Measurements from ENCODE around the gene ACTBL2. TPM values are rescaled to one million over a fixed set of nuclear protein-coding genes. Genes with fewer than 3 reads are reported as not detected.
"Not testable (repeated sequence)": the region's sequence is repeated elsewhere in the genome, so short reads cannot be mapped to it uniquely, and the experiment has no call there.

Gene ACTBL2
- total and polyA plus RNA-seq, 9 donors: 0.04 TPM; not detected in 8

GRCh38 chr5:57468481-57469163 is 14.0 kb downstream of the ACTBL2 start:
- WGBS (ENCODE audit: insufficient coverage): no CpG with 5 or more reads among the region's 5 CpGs
- no peak overlapping the region for H3K27ac ChIP-seq (ENCODE audit: low read length)
- no peaks in the 10 kb centered on the region for H3K9me3 ChIP-seq (replicated peaks; ENCODE audit: control insufficient read depth, low read depth, low read length)

GRCh38 chr5:57466544-57466943 is 16.1 kb downstream of the ACTBL2 start:
- no peaks in the 10 kb centered on the region for H3K4me1 ChIP-seq (ENCODE audit: control insufficient read depth, insufficient read depth, low read length)
- no peak for DNase-seq
- no peaks in the 10 kb centered on the region for H3K27me3 ChIP-seq (ENCODE audit: control insufficient read depth, insufficient read depth, low read length)
- WGBS (ENCODE audit: insufficient coverage): 78% methylated on average over 3 of the region's 3 CpGs
- H3K27ac ChIP-seq (ENCODE audit: low read length): no peak overlapping the region
- no peaks in the 10 kb centered on the region for H3K9me3 ChIP-seq (replicated peaks; ENCODE audit: control insufficient read depth, low read depth, low read length)
- no peaks in the 10 kb centered on the region for H3K36me3 ChIP-seq (ENCODE audit: control insufficient read depth, insufficient read depth, low read length)
- no peak overlapping the region for H3K4me3 ChIP-seq (ENCODE audit: low read length)

More at GRCh38 chr5:57468481-57469163, 14.0 kb downstream of the ACTBL2 start:
- no peak overlapping the region for H3K4me3 ChIP-seq (ENCODE audit: low read length)
- no peak for DNase-seq
- no peaks in the 10 kb centered on the region for H3K4me1 ChIP-seq (ENCODE audit: control insufficient read depth, insufficient read depth, low read length)
- no peaks in the 10 kb centered on the region for H3K36me3 ChIP-seq (ENCODE audit: control insufficient read depth, insufficient read depth, low read length)
- H3K27me3 ChIP-seq (ENCODE audit: control insufficient read depth, insufficient read depth, low read length): no peaks in the 10 kb centered on the region

DNA sequence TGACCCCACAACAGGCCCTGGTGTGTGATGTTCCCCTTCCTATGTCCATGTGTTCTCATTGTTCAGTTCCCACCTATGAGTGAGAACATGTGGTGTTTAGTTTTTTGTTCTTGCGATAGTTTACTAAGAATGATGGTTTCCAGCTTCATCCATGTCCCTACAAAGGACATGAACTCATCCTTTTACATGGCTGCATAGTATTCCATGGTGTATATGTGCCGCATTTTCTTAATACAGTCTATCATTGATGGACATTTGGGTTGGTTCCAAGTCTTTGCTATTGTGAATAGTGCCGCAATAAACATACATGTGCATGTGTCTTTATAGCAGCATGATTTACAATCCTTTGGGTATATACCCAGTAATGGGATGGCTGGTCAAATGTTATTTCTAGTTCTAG is 22.6 kb downstream of the ACTBL2 start:
- no CpG with 5 or more reads among the region's 3 CpGs for WGBS (ENCODE audit: insufficient coverage)
- H3K36me3 ChIP-seq (ENCODE audit: control insufficient read depth, insufficient read depth, low read length); H3K27me3 ChIP-seq (ENCODE audit: control insufficient read depth, insufficient read depth, low read length); H3K27ac ChIP-seq (ENCODE audit: low read length); H3K4me3 ChIP-seq (ENCODE audit: low read length); H3K9me3 ChIP-seq (replicated peaks; ENCODE audit: control insufficient read depth, low read depth, low read length); DNase-seq: not testable (repeated sequence)
- peaks cover 13% of the 10 kb centered on the region for H3K4me1 ChIP-seq (ENCODE audit: control insufficient read depth, insufficient read depth, low read length)

GRCh38 chr5:57458443-57458842 is 24.2 kb downstream of the ACTBL2 start:
- DNase-seq: no peak
- no peaks in the 10 kb centered on the region for H3K36me3 ChIP-seq (ENCODE audit: control insufficient read depth, insufficient read depth, low read length)
- H3K9me3 ChIP-seq (replicated peaks; ENCODE audit: control insufficient read depth, low read depth, low read length): no peaks in the 10 kb centered on the region
- H3K4me1 ChIP-seq (ENCODE audit: control insufficient read depth, insufficient read depth, low read length): peaks cover 13% of the 10 kb centered on the region
- no peaks in the 10 kb centered on the region for H3K27me3 ChIP-seq (ENCODE audit: control insufficient read depth, insufficient read depth, low read length)
- no peak overlapping the region for H3K4me3 ChIP-seq (ENCODE audit: low read length)
- no peak overlapping the region for H3K27ac ChIP-seq (ENCODE audit: low read length)

DNA sequence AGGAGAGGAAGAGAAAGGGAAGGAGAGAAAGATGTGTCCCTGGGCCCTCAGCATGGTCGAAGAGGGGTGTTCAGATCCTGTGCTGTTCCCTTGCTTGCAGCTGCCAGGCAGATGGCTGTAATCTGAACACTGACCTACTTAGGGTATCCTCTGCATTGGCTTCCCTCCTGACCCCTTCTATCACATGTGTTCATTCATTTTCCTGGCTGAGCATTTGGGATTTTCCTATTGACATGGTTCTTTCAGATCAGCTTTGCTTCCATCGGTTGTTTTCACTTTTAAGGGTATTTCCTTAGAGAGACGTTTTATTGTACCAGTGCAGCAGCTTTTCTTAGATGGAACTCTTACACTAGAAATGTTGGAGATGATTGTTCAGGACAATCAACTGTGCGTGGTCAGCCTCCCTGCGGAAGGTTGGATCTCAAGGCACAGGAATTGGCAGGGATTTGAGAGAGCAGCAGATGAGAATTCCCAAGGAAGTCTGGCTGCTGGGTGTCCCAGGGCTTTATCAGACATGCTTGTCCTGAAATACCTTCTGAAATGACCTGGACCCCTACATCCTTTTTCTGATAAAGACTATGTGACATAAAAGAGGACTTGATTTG is 26.0 kb downstream of the ACTBL2 start:
- Histone ChIP-seq H3K4me3 (ENCODE audit: low read length) (no peak overlapping the region), H3K27me3 (ENCODE audit: control insufficient read depth, insufficient read depth, low read length) (no peaks in the 10 kb centered on the region), H3K27ac (ENCODE audit: low read length) (peak overlapping the region; percentile 35), H3K4me1 (ENCODE audit: control insufficient read depth, insufficient read depth, low read length) (peaks cover 13% of the 10 kb centered on the region), H3K9me3 (replicated peaks; ENCODE audit: control insufficient read depth, low read depth, low read length) (no peaks in the 10 kb centered on the region), H3K36me3 (ENCODE audit: control insufficient read depth, insufficient read depth, low read length) (no peaks in the 10 kb centered on the region)
- peak; percentile 74 for DNase-seq
- 50% methylated on average over 3 of the region's 5 CpGs for WGBS (ENCODE audit: insufficient coverage)

- Histone ChIP-seq H3K36me3 (ENCODE audit: control insufficient read depth, insufficient read depth, low read length) (no peaks in the 10 kb centered on the region), H3K27me3 (ENCODE audit: control insufficient read depth, insufficient read depth, low read length) (no peaks in the 10 kb centered on the region), H3K27ac (ENCODE audit: low read length) (peak overlapping the region; percentile 24), H3K9me3 (replicated peaks; ENCODE audit: control insufficient read depth, low read depth, low read length) (no peaks in the 10 kb centered on the region), H3K4me1 (ENCODE audit: control insufficient read depth, insufficient read depth, low read length) (peaks cover 13% of the 10 kb centered on the region), H3K4me3 (ENCODE audit: low read length) (no peak overlapping the region)
- no peak for DNase-seq
- 89% methylated on average over 7 of the region's 16 CpGs for WGBS (ENCODE audit: insufficient coverage)
Measured at GRCh38 chr5:57455511-57456455, 26.8 kb downstream of the ACTBL2 start.

DNA sequence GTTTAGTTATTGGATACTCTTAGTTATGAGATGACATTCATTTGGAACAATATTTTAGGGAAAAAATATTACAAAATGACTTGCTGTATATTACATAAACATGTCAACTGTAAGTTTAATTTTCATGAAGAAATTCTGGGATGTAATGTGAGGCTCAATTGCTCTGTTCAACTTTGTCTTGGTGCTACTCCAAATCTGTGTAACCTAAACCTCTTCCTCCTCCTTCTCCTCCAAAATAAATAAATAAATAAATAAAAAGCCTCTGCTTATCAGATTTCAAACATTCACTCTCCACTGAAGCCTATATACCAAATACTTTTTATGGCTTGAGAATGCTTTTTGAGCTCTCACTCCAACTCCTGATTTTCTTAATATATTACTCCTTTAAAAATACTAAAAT is 27.7 kb downstream of the ACTBL2 start:
- no peaks in the 10 kb centered on the region for H3K36me3 ChIP-seq (ENCODE audit: control insufficient read depth, insufficient read depth, low read length)
- no peak overlapping the region for H3K27ac ChIP-seq (ENCODE audit: low read length)
- H3K27me3 ChIP-seq (ENCODE audit: control insufficient read depth, insufficient read depth, low read length): no peaks in the 10 kb centered on the region
- no peaks in the 10 kb centered on the region for H3K9me3 ChIP-seq (replicated peaks; ENCODE audit: control insufficient read depth, low read depth, low read length)
- DNase-seq: no peak
- H3K4me3 ChIP-seq (ENCODE audit: low read length): no peak overlapping the region
- peaks cover 13% of the 10 kb centered on the region for H3K4me1 ChIP-seq (ENCODE audit: control insufficient read depth, insufficient read depth, low read length)

- no peaks in the 10 kb centered on the region for H3K27me3 ChIP-seq (ENCODE audit: control insufficient read depth, insufficient read depth, low read length)
- DNase-seq: no peak
- no peak overlapping the region for H3K4me3 ChIP-seq (ENCODE audit: low read length)
- no peak overlapping the region for H3K27ac ChIP-seq (ENCODE audit: low read length)
- H3K9me3 ChIP-seq (replicated peaks; ENCODE audit: control insufficient read depth, low read depth, low read length): no peaks in the 10 kb centered on the region
- no CpG with 5 or more reads among the region's 4 CpGs for WGBS (ENCODE audit: insufficient coverage)
- no peaks in the 10 kb centered on the region for H3K36me3 ChIP-seq (ENCODE audit: control insufficient read depth, insufficient read depth, low read length)
- H3K4me1 ChIP-seq (ENCODE audit: control insufficient read depth, insufficient read depth, low read length): peaks cover 13% of the 10 kb centered on the region
Measured at GRCh38 chr5:57453728-57454127, 28.9 kb downstream of the ACTBL2 start.

- Histone ChIP-seq H3K4me1 (ENCODE audit: control insufficient read depth, insufficient read depth, low read length) (peaks cover 13% of the 10 kb centered on the region), H3K4me3 (ENCODE audit: low read length) (no peak overlapping the region), H3K9me3 (replicated peaks; ENCODE audit: control insufficient read depth, low read depth, low read length) (no peaks in the 10 kb centered on the region), H3K27ac (ENCODE audit: low read length) (no peak overlapping the region), H3K36me3 (ENCODE audit: control insufficient read depth, insufficient read depth, low read length) (no peaks in the 10 kb centered on the region), H3K27me3 (ENCODE audit: control insufficient read depth, insufficient read depth, low read length) (no peaks in the 10 kb centered on the region)
- DNase-seq: no peak
Measured at GRCh38 chr5:57452885-57453284, 29.7 kb downstream of the ACTBL2 start.

Measured in muscle of leg (tissue), 11 donors.